Skin epidermis (tissue), 12 donors: ENCODE results near the gene CHRNA4.

Experiments used
- H3K27ac ChIP-seq, 21 experiments: fragments of 200-600 bp; sonication (generic) in 11 of 21; one replicate each; pipeline ENCODE4 v1.5.0; 2020; ENCODE audit warnings: mild to moderate bottlenecking in 3 of 21, inconsistent platforms in 2 of 21, moderate library complexity in 2 of 21
- H3K4me3 ChIP-seq, 7 experiments: fragments of 200-600 bp; sonication (generic) in 2 of 7; one replicate each; pipeline ENCODE4 v1.5.0; 2020; ENCODE audit warnings: inconsistent platforms in 2 of 7, mild to moderate bottlenecking in 2 of 7, moderate library complexity in 1 of 7

CHRNA4 gene

DNA sequence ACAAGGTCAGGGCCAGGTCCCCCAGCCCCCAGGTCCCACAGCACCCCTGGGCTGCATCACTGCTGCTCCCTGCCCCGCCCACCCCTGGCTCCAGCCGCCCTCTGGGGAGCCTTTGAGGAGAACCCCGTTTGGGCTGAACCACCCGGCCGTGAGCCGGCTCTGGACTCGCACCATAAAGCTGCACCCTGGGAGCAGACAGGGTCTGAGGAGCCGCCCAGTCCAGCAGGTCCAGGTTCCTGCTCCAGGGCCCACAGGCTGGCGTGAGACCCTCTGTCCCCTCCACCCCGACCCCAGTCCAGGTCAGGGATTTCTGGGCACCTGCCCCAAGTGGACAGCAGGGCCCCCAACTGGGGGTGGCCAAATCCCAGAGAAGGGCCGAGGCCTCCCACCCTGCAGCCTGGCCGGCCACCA is 8.3 kb downstream of the CHRNA4 start:
- no peak overlapping the region for H3K4me3 ChIP-seq
- H3K27ac ChIP-seq, result no peak overlapping the region

DNA sequence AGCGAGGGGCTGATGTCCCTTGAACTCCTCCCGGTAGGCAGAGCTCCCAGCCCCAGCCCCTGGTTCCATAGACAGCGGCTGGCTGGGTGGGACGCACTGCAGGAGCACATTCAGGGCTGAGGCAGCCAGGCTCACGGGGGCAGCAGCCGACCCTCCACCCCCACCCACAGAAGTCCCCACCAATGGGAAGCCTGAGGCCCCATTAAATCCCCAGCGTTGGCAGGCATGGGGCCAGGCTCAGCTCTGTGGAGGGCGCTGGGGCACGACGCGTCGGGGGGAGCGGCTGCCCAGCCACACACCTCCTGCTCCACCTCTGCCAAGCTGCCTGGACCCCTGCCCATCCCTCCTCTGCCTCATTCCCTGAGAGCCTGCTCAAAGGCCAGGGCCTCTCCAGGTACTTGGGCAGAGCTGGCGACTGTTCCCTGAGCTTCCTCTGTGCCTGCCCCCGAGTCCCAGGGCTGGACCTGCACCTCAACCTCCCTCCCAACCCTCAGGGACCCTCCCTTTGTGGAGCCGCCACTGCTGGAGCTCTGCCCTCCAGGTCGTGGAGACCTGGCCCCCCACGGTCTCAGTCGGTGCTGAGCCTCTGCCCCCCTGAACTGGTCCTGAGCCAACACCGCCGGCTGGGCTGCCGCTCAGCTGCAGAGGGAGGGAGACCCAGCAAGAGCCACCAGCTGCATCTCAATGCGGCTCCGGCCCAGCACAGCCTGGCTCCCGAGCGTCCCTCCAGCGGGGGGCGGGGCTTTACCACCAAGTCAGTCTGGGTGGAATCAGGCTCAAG is 9.1 kb downstream of the CHRNA4 start:
- no peak overlapping the region for H3K4me3 ChIP-seq
- H3K27ac ChIP-seq, result no peak overlapping the region

DNA sequence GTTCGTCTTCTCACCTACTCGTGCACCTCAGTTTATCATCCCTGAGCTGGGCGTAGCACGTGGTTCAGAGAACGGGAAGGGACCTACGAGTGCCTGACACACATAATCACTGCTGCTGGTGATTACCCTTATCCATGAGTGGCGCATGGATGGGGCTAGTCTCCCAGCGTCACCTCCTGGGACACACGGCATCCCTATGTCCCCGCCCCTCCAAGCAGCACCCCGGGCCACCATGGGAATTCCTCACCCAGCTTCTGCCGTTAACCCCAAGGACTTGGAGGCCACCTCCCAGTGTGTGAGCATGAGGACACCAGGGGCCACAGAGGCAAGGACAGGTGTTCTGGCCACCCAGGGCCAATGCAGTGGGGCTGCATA is 9.8 kb downstream of the CHRNA4 start:
- H3K27ac ChIP-seq, result no peak overlapping the region

DNA sequence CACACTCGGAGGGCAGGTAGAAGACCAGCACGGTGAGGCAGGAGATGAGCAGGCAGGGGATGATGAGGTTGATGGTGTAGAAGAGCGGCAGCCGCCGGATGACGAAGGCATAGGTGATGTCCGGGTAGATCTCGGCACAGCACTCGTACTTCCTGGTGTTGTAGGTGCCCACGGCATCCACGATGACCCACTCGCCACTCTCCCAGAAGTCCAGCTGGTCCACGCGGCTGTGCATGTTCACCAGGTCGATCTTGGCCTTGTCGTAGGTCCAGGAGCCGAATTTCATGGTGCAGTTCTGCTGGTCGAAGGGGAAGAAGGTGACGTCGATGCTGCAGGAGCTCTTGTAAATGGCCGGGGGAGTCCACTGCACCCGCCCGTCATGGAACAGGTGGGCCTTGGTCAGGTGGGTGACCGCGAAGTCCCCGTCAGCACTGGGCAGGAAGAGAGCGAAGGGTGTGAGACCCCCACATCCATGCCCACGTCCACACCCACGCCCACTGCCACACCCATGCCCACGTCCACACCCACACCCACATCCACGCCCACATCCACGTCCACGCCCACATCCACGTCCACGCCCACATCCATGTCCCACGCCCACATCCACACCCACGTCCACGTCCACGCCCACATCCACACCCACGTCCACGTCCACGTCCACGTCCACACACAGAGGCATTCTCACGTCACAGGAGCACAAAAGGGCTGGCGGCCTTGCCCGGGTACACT is 10.4 kb downstream of the CHRNA4 start:
- H3K27ac ChIP-seq, result no peak overlapping the region

More for the DNA sequence above, 9.8 kb downstream of the CHRNA4 start:
- H3K4me3 ChIP-seq, result no peak overlapping the region

DNA sequence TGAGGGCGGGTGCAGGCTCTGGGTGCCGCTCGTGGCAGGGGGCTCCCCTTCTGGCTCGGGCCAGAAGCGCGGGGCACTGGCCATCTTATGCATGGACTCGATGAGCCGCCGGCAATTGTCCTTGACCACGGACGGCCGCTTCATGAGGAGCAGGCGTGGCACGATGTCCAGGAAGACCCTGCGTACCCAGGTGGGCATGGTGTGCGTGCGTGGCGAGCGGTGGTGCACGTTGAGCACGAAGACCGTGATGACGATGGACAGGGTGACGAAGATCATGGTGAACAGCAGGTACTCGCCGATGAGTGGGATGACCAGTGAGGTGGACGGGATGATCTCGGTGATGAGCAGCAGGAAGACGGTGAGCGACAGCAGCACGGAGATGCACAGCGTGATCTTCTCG is 11.0 kb downstream of the CHRNA4 start:
- Histone ChIP-seq H3K4me3 (no peak overlapping the region), H3K27ac (no peak overlapping the region)

More for the DNA sequence above, 10.4 kb downstream of the CHRNA4 start:
- no peak overlapping the region for H3K4me3 ChIP-seq

DNA sequence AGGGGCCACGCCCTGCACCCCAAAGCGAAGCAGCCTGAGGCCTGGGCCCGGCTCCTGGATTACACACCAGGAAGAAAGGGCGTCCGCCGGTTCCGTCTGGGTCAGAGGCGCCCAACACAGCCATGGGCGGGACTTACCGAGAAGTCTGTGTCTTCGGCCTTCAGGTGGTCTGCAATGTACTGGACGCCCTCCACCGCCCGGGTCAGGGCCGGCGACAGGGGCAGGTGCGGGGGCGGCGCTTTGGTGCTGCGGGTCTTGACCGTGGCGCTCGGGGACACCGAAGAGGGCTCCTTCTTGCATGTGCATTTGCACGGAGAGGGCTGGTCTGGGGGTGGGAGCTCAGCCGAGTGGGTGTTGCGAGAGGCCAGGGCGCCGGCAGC is 11.6 kb downstream of the CHRNA4 start:
- Histone ChIP-seq H3K27ac (no peak overlapping the region), H3K4me3 (no peak overlapping the region)

DNA sequence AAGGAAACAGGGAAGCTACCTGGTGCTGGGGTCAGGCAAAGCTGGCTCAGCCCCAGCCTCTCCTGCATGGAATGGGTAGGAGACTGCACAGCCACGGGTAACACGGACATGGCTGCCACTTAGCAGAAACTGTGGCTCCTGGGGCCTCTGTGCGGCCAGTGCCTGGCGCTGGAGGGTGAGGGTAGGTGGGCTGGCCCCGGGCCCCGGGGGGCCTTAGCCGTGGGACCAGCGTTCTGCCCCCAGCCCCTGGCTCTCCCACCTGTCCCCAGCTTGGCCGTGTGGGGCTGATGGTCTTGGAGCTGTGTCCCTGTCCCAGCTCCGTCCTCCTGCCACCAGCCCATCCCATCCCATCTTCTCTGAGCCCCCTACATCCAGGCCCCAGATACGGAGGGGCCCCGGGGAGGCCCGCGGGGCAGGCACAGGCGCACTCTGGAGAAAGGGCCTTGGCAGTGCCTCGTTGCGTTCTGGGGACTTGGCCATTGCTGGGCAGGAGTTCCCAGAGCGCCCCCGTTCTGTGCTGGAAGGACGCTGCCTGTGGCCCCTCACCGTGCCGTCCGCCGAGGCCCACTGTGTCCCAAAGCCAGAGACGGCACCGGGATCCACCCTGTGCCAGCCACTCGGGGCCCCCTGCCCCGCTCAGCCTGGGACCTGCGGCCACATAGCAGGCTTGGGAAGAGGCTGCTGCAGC is 12.2 kb downstream of the CHRNA4 start:
- Histone ChIP-seq H3K4me3 (no peak overlapping the region), H3K27ac (no peak overlapping the region)

DNA sequence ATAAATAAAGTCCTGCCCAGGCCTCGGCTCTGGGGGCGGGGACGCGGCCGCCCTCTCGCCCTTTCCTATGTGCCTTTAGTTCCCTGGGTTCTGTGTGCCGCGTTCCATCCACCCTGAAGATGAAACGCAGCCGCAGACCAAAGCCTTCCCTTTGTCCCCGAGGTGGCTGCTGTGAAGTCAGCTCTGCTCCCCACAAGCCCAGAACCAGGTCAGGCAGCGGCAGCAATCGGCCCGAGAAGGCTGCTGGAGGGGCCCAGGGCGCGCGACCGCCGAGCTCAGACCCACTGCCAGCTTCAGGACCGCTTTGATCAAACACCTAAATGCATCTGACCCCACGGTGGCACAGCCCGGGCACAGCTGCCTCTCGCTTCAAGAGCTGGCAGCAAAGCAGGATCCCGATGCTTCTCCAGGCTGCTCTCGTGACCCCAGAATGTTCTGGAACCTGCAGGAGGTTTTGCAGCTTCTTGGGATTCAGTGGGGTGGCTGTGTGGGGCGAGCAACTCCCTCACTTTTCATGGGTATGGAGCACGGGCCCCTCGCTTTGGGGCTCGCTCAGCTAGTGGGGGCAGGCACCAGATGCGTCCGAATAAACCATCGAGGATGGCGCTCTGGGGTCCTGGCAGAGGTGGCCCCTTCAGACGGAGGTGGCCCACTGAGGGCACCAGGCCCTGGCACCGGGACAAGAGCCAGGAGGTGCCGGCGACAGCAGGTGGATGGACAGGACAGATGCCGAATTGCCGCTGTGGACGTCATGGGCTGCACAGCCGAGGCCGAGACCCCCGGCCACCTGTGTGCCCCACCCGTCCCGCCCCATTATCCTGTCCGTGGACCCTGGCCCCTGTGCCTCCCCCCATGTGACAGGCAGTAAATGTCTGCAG is 13.0 kb downstream of the CHRNA4 start:
- Histone ChIP-seq H3K4me3 (no peak overlapping the region), H3K27ac (no peak overlapping the region)

DNA sequence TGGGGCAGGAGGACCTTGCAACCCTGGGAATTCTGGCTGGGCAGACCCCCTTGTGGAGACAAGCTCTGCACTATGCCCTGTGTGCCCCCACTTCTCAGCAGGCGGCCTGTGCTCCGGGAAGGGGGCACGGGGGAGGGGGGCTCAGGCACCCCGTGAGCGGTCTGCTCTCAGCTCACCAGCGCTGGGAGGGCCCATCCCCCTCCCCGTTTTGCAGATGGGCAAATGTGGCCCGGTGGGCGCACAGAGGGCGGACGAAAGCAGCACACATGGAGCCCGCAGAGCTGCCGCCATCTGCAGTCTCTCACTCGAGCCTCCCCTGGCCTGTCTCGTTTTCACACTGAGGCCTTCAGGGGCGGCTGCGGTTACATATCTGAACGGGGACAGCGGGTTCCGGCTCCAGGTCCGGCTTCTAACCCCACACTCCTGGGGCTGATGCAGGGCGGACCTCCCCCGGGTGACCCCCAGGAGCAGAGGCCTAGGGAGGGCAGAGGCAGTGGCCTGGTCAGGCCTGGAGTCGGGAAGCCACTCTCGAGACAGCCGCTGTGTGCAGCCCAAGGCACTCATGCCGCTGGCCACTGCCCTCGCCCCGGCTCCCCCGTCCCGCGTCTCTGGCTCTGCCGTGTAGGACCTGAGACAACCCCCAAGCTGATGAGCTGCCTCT is 13.9 kb downstream of the CHRNA4 start:
- no peak overlapping the region for H3K27ac ChIP-seq

DNA sequence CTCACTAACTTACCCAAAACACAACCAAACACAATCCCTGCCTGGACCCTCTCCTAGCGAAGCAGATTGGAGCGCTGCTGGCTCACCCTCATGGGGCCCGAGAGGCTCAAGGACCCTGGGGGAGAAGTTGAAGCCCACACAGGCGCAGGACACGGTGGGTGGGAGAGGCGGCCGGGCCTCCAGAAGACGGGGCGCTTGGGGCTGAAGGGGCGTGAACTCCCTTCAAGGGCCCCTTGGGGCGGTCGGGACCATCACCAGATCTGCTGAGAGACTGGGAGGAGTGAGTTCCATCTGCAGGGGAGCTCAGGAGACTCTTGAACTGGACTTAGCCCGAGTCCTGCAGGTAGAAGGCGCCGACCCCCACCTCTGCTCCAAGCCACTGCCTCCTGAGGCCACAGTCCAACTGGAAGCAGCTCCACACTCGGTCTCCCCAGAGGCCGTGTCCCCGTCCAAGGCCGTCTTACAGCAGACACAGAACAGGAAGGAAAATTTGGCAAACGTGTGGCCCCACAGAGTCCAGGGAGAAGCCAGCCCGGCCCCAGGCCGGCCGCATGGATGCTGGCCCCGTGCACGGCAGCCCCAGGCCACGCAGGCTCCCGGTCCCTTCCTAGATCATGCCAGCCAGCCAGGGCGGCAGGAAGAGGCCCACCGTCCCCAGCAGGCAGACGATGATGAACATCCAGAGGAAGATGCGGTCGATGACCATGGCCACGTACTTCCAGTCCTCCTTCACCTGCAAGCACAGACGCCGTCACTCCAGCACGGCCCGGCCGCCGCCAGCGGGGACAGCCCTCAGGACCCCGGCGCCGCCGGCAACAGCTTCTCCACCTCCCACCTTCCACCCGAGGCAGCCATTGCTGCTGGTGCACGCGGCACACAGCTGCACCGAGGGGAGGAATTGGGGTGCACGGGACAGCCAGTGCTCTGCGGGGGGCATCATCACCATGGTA is 14.7 kb downstream of the CHRNA4 start:
- no peak overlapping the region for H3K27ac ChIP-seq
- no peak overlapping the region for H3K4me3 ChIP-seq

More for the DNA sequence above, 13.9 kb downstream of the CHRNA4 start:
- no peak overlapping the region for H3K4me3 ChIP-seq

DNA sequence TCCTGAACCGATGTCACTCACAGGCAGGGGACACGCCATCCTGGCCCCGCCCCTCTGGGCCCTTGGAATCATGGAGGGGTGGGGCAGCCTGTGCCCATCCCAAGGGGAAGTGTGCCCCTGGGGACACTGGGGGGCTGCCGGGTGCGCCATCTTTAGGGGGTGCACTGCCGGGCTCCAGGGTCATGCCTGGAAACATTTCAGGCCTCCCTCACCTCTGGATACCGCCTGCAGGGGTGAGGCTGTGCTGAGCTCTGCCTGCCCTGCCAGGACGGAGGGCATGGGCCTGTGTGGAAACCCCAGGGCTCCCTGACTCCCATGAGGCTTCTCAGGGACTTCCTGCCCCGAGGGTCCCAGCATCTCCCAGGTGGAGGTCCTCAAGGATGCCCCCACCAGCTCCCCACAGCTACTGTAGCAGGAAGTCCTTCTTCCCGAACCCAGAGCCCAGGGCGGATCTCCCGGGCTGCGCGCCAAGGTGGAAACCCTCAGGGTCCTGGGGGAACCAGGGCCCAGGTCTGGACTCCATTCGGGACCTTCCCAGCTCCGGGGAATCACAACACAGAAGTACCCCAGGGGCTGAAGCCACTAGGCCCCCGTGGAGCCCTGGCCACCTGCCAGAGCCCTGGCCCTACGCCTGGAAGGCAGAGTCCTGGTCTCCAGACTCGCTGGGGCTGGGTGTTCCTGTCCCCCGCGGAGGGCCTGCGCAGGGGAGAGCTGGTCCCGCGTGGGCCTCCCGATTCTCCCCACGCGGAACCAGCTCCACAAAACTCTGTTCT is 15.6 kb downstream of the CHRNA4 start:
- Histone ChIP-seq H3K27ac (no peak overlapping the region), H3K4me3 (no peak overlapping the region)

DNA sequence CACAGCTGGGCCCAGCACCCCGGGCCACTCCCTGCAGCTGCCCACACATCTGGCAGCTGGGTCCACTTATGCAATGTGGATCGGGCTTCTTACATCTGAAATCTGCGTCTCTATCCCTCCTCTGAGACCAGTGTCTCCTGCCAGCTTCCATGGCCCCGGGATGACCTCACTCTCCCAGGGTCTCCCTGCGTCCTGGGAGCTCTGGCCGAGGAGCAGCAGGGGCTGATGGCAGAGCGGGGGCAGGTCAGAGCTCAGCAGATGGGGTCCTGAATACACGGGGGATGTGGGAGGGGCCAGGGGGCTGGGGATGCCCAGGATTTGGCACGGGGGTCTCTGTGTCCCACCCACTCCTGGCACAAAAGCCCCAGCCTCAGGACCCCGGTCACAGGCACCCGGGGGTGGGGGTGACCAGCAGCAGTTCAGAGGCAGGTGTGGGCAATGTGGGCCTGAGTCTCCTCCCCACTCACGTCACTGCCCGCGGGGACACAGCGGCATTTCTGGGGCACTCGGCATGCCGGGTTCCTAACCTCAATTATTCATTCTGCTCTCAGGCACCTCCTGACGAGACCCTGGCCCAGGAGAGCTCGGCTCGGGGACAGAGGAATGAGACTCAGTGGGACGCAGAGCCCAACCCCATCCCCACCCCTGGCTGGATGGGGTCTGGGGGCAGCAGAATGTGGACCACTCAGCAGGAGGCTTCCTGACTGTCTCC is 16.4 kb downstream of the CHRNA4 start:
- H3K27ac ChIP-seq, result no peak overlapping the region
- no peak overlapping the region for H3K4me3 ChIP-seq

DNA sequence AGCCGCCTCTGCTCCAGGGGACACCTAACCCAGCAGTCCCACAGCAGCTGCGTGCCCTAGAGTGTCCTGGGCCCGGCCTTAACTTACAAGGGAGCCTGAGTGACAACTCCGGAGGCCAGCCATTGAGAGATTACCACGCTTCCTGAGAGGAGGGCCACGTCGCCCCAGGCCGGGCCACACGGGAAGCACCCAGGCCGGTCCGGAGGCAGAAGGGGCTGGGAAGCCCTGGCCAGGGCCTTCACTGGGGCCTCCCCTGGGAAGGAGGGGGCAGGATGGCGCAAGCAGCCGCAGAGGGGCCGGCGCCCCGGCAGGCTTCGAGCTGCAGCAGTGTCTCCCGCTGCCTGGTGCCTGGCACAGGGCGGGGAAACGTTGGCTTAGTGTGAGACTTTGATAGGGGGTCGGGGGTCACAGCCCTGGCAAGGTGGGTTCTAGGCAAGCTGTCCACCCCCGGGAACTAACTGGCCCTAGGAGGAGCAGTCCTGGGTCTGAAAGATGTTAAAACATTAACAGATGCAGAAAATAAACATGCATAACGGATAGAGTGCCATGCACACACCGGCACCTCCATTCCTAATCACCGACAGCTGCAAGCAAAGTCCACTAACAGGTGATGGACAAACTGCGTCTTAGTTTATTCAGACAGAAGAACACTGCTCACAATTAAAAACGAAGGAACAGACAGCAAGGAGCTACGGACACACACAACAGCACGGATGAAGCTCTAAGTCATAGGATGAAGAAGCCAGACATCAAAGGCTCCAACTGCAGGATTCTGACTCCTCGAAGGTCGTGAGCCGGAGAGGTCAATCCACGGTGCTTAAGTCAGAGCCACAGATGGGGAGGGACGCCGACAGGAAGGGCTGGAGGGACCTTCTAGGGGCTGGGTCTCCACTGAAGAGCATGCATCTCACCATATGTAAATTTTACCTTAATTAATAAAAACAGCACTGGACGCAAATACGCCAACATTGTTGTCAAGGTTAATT is 17.4 kb downstream of the CHRNA4 start:
- H3K27ac ChIP-seq, result no peak overlapping the region
- H3K4me3 ChIP-seq, result no peak overlapping the region

DNA sequence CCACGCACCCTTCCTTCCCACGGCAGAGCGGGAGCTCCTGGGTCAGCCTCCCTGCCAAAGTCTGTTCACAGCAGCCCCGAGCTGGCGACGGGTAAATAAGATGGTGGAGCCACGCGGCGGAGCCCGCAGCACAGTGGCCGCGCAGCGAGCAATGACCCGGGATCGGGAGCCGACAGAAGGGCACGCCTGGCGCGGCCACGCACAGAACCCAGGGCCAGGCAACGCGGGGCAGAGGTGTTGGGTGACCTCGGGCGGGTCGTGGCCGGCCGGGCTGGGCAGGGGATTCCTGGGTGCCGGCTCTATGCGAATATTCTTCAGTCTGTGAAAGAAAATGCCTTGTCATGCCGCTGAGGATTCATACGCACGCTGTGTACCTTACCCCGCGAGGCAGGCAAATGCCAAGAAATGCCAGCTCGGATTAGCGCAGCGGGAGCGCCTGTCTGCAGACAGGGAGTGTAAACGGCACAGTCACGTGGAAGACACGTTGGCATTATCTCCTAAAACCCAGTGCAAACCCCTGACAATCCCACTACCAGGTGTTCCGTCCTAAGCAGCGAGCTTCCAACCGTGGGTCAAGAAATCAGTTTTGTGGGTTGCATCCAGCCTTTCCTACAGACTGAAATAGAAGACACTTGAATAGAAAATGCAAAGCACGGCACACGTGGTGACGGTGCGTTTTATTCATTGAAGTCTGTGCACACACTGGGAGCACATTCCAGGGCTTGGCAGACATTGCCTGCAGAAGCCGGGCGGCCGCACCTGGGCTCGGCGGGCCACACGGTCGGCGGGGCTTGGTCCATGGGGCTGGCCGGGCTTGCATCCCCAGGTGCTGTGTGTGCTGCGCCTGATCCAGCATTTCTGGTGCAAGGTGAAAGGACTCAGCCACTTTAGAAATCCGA is 18.3 kb downstream of the CHRNA4 start:
- H3K27ac ChIP-seq, result no peak overlapping the region

More for the DNA sequence above, 18.3 kb downstream of the CHRNA4 start:
- H3K4me3 ChIP-seq, result no peak overlapping the region
